ENCODE results near the gene PHLDA3. TPM values are rescaled to one million over a fixed set of nuclear protein-coding genes. Genes with fewer than 3 reads are reported as not detected.

PHLDA3 gene
- total and polyA plus RNA-seq, 2 of the 13 experiments (the other 11 are each of a cell fraction or from before 2014, with no cell fraction given): 16.7 to 33.6 TPM

DNA sequence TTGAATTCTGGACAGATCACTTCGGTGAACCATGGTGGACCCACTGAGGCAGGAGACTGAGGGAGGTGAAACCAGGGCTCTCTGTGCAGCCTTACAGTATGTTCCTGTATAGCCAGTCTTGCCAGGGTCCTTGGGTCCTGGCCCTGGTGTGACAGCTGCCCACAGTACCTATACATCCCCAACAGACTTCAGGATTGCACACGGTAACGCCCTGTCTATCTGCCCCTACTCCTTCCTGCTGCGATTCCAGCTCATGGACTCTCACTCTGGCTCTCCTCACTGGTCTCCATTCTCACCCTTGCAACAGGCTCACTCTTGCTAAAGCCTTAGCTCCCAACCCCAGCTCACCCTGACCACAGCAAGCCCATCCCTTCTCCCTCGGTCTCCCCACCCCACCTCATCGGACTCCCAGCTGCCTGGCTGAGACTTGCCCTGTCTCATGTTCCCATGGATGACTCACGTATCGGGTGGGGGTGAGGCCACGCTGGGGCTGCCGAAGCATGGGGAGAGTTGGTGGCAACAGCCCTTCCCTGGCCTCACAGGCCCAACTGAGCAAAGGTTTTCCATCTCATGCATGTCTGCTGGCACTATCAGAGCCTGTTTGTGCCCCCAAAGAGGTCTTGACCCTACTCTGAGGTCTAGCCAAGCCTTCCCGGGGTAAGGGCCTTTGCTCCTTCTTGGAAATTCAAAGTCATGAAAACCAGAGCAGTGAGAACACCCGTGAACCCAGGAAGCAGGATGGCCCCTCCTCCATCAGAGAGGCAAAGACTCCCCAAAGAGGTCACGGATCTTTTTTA is 7.1 kb downstream of the PHLDA3 start (continued):
- TF ChIP-seq ZNF275 (CRISPR knock-in tag; IDR thresholded peaks at IDR 0.05; ENCODE audit: borderline replicate concordance): no peak
- TF ChIP-seq, protein P1, sequence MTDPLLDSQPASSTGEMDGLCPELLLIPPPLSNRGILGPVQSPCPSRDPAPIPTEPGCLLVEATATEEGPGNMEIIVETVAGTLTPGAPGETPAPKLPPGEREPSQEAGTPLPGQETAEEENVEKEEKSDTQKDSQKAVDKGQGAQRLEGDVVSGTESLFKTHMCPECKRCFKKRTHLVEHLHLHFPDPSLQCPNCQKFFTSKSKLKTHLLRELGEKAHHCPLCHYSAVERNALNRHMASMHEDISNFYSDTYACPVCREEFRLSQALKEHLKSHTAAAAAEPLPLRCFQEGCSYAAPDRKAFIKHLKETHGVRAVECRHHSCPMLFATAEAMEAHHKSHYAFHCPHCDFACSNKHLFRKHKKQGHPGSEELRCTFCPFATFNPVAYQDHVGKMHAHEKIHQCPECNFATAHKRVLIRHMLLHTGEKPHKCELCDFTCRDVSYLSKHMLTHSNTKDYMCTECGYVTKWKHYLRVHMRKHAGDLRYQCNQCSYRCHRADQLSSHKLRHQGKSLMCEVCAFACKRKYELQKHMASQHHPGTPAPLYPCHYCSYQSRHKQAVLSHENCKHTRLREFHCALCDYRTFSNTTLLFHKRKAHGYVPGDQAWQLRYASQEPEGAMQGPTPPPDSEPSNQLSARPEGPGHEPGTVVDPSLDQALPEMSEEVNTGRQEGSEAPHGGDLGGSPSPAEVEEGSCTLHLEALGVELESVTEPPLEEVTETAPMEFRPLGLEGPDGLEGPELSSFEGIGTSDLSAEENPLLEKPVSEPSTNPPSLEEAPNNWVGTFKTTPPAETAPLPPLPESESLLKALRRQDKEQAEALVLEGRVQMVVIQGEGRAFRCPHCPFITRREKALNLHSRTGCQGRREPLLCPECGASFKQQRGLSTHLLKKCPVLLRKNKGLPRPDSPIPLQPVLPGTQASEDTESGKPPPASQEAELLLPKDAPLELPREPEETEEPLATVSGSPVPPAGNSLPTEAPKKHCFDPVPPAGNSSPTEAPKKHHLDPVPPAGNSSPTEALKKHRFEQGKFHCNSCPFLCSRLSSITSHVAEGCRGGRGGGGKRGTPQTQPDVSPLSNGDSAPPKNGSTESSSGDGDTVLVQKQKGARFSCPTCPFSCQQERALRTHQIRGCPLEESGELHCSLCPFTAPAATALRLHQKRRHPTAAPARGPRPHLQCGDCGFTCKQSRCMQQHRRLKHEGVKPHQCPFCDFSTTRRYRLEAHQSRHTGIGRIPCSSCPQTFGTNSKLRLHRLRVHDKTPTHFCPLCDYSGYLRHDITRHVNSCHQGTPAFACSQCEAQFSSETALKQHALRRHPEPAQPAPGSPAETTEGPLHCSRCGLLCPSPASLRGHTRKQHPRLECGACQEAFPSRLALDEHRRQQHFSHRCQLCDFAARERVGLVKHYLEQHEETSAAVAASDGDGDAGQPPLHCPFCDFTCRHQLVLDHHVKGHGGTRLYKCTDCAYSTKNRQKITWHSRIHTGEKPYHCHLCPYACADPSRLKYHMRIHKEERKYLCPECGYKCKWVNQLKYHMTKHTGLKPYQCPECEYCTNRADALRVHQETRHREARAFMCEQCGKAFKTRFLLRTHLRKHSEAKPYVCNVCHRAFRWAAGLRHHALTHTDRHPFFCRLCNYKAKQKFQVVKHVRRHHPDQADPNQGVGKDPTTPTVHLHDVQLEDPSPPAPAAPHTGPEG (CRISPR knock-in tag; IDR thresholded peaks at IDR 0.05): 0 out of 2 replicates have a peak, but pooled peaks have one; percentile 40
- 0 out of 2 replicates have a peak, but pooled peaks have one; percentile 36 for TF ChIP-seq RFXAP (CRISPR knock-in tag; IDR thresholded peaks at IDR 0.05; ENCODE audit: borderline replicate concordance)
- no peak for TF ChIP-seq ZNF10 (CRISPR knock-in tag; IDR thresholded peaks at IDR 0.05; ENCODE audit: borderline replicate concordance, low read depth)
- no peak for TF ChIP-seq KAT7 (CRISPR knock-in tag; IDR thresholded peaks at IDR 0.05; ENCODE audit: borderline replicate concordance)
- TF ChIP-seq MED1 (CRISPR knock-in tag; IDR thresholded peaks at IDR 0.05): peak; percentile 15; the same call in 1 of the 2 replicates
- no peak for TF ChIP-seq RCOR2 (CRISPR knock-in tag; IDR thresholded peaks at IDR 0.05)
- no peak for TF ChIP-seq ZNF7 (CRISPR knock-in tag; IDR thresholded peaks at IDR 0.05)
- no peak for TF ChIP-seq STAT5B (CRISPR knock-in tag; IDR thresholded peaks at IDR 0.05)
- TF ChIP-seq ZNF136 (CRISPR knock-in tag; IDR thresholded peaks at IDR 0.05; ENCODE audit: low read depth): no peak
- TF ChIP-seq ZFX (CRISPR knock-in tag; IDR thresholded peaks at IDR 0.05; ENCODE audit: low read depth): peak; percentile 41; the same call in 1 of the 2 replicates
- TF ChIP-seq RAD21 (CRISPR knock-in tag; IDR thresholded peaks at IDR 0.05): no peak
- TF ChIP-seq TGIF2 (CRISPR knock-in tag; IDR thresholded peaks at IDR 0.05): 0 out of 2 replicates have a peak, but pooled peaks have one; percentile 41
- TF ChIP-seq, protein P2, sequence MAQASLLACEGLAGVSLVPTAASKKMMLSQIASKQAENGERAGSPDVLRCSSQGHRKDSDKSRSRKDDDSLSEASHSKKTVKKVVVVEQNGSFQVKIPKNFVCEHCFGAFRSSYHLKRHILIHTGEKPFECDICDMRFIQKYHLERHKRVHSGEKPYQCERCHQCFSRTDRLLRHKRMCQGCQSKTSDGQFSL (CRISPR knock-in tag; IDR thresholded peaks at IDR 0.05): no peak
- TF ChIP-seq ZNF615 (CRISPR knock-in tag; IDR thresholded peaks at IDR 0.05; ENCODE audit: borderline replicate concordance): no peak
- TF ChIP-seq MTF2 (CRISPR knock-in tag; IDR thresholded peaks at IDR 0.05; ENCODE audit: borderline replicate concordance): no peak
- TF ChIP-seq PITX1 (CRISPR knock-in tag; IDR thresholded peaks at IDR 0.05): no peak
- TF ChIP-seq ZNF567 (CRISPR knock-in tag; IDR thresholded peaks at IDR 0.05; ENCODE audit: borderline replicate concordance): no peak
- TF ChIP-seq AGO2 (optimal IDR thresholded peaks at IDR 0.05; ENCODE audit: low read depth, low read length): peak; percentile 57
- no peak for TF ChIP-seq HOXD1 (CRISPR knock-in tag; IDR thresholded peaks at IDR 0.05)
- TF ChIP-seq NAIF1 (CRISPR knock-in tag; IDR thresholded peaks at IDR 0.05; ENCODE audit: borderline replicate concordance): no peak
- no peak for TF ChIP-seq ZEB1 (IDR thresholded peaks at IDR 0.05; ENCODE audit: insufficient replicate concordance, low read depth)
